Measurements from ENCODE around the gene TAGAP.
"Not testable (repeated sequence)": the region's sequence is repeated elsewhere in the genome, so short reads cannot be mapped to it uniquely, and the experiment has no call there.

TAGAP gene

GRCh38 chr6:159043251-159043650 lies 1.5 kb downstream of the TAGAP start:
- DNase-seq, result no peak

- no peak for DNase-seq
Observed at GRCh38 chr6:159042826-159043181, 2.0 kb downstream of the TAGAP start.

GRCh38 chr6:159042003-159042825 lies 2.6 kb downstream of the TAGAP start:
- DNase-seq, result peak; percentile 85

- no peak for DNase-seq
Observed at GRCh38 chr6:159041181-159041580, 3.6 kb downstream of the TAGAP start.

GRCh38 chr6:159039885-159040258 lies 4.9 kb downstream of the TAGAP start:
- DNase-seq, result no peak

GRCh38 chr6:159038914-159039884 lies 5.6 kb downstream of the TAGAP start:
- DNase-seq, result no peak

GRCh38 chr6:159038318-159038717 lies 6.5 kb downstream of the TAGAP start:
- DNase-seq, result not testable (repeated sequence)

GRCh38 chr6:159037756-159038290 lies 7.0 kb downstream of the TAGAP start:
- no peak for DNase-seq

GRCh38 chr6:159036673-159037072 lies 8.1 kb downstream of the TAGAP start:
- no peak for DNase-seq

GRCh38 chr6:159035891-159036290 lies 8.9 kb downstream of the TAGAP start:
- DNase-seq, result no peak

GRCh38 chr6:159033160-159034049 lies 11.4 kb downstream of the TAGAP start:
- no peak for DNase-seq

- DNase-seq, result no peak
Observed at GRCh38 chr6:159031846-159032245, 12.9 kb downstream of the TAGAP start.

- no peak for DNase-seq
Observed at GRCh38 chr6:159030168-159030567, 14.6 kb downstream of the TAGAP start.

- not testable (repeated sequence) for DNase-seq
Observed at GRCh38 chr6:159025224-159025623, 19.6 kb downstream of the TAGAP start.

GRCh38 chr6:159023893-159024292 lies 20.9 kb downstream of the TAGAP start:
- DNase-seq, result no peak

GRCh38 chr6:159020011-159020410 lies 24.8 kb downstream of the TAGAP start:
- no peak for DNase-seq

GRCh38 chr6:159017757-159018559 lies 26.8 kb downstream of the TAGAP start:
- DNase-seq, result no peak

GRCh38 chr6:159014406-159014805 lies 30.4 kb downstream of the TAGAP start:
- no peak for DNase-seq

- no peak for DNase-seq
Observed at GRCh38 chr6:159013229-159013628, 31.6 kb downstream of the TAGAP start.

- no peak for DNase-seq
Observed at GRCh38 chr6:159012201-159012600, 32.6 kb downstream of the TAGAP start.

GRCh38 chr6:159010037-159010612 lies 34.7 kb downstream of the TAGAP start:
- not testable (repeated sequence) for DNase-seq
